ENCODE results near the gene CYP21A2. TPM values are rescaled to one million over a fixed set of nuclear protein-coding genes. Genes with fewer than 3 reads are reported as not detected.

Gene CYP21A2
- total RNA-seq, 2 donors from 2014 or later: 0.59 to 2.7 TPM

DNA sequence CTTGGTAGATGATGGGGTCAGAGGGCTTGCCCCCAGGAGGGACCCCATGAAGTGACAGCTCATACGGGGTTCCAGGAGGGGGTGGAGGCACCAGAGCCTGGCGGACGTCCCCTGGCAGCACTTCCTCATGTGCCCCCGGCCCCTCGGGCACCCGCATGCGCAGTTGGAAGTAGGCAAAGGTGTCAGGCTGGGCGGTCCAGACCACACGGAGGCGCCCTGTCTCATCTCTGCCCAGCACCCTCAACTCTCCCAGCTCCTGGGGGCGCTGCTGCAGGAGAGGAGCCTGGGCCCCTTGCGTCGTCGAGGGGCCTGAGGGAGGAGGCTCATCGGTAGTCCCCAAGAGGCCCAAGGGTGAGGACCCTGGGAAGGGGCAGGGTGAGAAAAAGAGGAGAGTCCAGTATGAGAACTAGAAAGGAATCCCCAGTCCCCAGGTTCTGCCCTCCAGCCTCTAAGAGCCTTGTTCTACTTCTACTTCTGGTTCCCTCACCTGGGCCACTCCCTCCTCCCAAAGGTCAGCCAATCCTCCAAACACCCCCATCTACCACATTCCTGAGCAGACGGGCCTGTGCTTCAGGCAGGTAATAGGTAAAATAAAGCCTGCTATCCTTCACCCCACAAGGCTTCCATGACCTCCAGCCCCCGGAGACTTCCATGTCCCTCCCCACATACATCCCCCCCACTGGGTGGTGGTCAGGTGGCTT, 47.7 kb downstream of the CYP21A2 start:
- no peak for DNase-seq (ENCODE audit: low spot score)
- intact Hi-C loops (cut with DNase I): no loop called here
- TF ChIP-seq CTCF (IDR thresholded peaks at IDR 0.05) (no peak), POLR2AphosphoS5 (IDR thresholded peaks at IDR 0.05) (no peak), POLR2A (IDR thresholded peaks at IDR 0.05) (no peak)
- Histone ChIP-seq H3K36me3 (no peaks in the 10 kb centered on the region), H3K4me1 (replicated peaks) (no peaks in the 10 kb centered on the region), H3K27ac (no peak overlapping the region), H3K4me3 (no peak overlapping the region), H3K9me3 (no peaks in the 10 kb centered on the region), H3K27me3 (replicated peaks; ENCODE audit: insufficient read depth) (no peaks in the 10 kb centered on the region)
- WGBS: 84% methylated on average over 17 of the region's 17 CpGs

- Histone ChIP-seq H3K27me3 (replicated peaks; ENCODE audit: insufficient read depth) (no peaks in the 10 kb centered on the region), H3K9me3 (no peaks in the 10 kb centered on the region), H3K4me1 (replicated peaks) (no peaks in the 10 kb centered on the region), H3K4me3 (peak overlapping the region in 1 of 2 donors; percentile 7), H3K36me3 (no peaks in the 10 kb centered on the region), H3K27ac (peak overlapping the region in 1 of 2 donors; percentile 42)
- peak in 1 of 4 experiments; percentile 4 for TF ChIP-seq CTCF (IDR thresholded peaks at IDR 0.05)
- TF ChIP-seq POLR2A (IDR thresholded peaks at IDR 0.05): no peak
- TF ChIP-seq POLR2AphosphoS5 (IDR thresholded peaks at IDR 0.05): no peak
- no peak for DNase-seq (ENCODE audit: low spot score)
- 48% methylated on average over 17 of the region's 45 CpGs for WGBS
- intact Hi-C loops (cut with DNase I): loop anchor here (1.0 kb wide), 1 partner anchor 26 kb away; no protein-coding TSS in a partner anchor
Measured at GRCh38 chr6:32086661-32087573, 48.7 kb downstream of the CYP21A2 start.

DNA sequence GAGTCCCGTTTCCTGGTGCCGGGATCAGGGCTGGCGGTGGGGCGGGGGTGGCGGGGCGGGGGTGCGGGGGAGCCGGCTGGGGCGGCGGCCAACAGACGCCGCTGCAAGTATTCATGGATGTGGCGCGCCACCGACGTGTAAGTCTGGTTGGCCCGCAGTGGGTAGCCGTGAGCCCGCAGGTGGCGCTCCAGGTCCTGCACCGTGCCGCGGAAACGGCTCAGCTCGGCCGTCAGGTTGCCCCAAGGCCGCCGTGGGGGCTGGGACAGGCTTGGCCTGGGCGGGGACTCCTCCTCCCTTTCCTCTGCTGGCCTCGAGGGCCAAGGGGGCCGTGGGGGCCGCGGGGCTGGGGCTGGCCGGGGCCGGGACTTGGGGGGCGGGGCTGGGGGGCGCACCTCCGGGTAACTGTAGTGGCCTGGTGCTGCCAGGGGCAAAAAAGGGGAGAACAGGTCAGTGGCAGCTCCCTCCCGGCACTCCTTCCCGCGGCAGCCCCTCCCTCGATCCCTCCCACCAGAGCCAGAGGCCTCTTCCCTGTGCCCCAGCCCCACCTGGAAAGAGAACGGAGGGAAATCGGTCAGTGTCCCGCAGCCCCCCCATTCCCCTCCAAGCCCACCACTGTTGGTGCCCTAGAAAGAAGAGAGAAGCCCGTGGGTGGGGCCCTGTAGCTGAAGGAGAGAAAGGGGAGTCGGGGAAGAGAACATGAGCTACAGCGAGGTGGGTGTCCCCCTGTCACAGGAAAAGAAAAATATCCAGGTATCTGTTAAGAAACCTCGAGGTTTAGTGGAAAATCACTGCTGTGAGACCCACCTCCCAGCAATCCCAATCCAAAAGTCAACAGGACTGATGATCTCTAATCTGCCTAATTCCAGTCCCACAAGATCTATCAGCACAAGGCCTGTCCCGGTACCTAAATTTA, 49.6 kb downstream of the CYP21A2 start:
- intact Hi-C loops (cut with DNase I): loop anchor here (1.0 kb wide), 1 partner anchor 25 kb away; no protein-coding TSS in a partner anchor
- WGBS: 19% methylated on average over 28 of the region's 50 CpGs
- H3K4me1 ChIP-seq (replicated peaks): no peaks in the 10 kb centered on the region
- peak; percentile 73 for DNase-seq (ENCODE audit: low spot score)
- peak overlapping the region in 1 of 2 donors; percentile 7 for H3K4me3 ChIP-seq
- H3K36me3 ChIP-seq: no peaks in the 10 kb centered on the region
- H3K27me3 ChIP-seq (replicated peaks; ENCODE audit: insufficient read depth): no peaks in the 10 kb centered on the region
- H3K27ac ChIP-seq: peak overlapping the region; percentile 59 to 63
- TF ChIP-seq CTCF (IDR thresholded peaks at IDR 0.05) (peak; percentile 36 to 78 (median 59)), POLR2AphosphoS5 (IDR thresholded peaks at IDR 0.05) (peak; percentile 48), POLR2A (IDR thresholded peaks at IDR 0.05) (no peak)
- no peaks in the 10 kb centered on the region for H3K9me3 ChIP-seq

GRCh38 chr6:32088487-32089049, 50.4 kb downstream of the CYP21A2 start:
- intact Hi-C loops (cut with DNase I): no loop called here
- DNase-seq (ENCODE audit: low spot score): no peak
- H3K27ac ChIP-seq: peak overlapping the region in 1 of 2 donors; percentile 63
- no peak overlapping the region for H3K4me3 ChIP-seq
- H3K9me3 ChIP-seq: no peaks in the 10 kb centered on the region
- WGBS: 97% methylated on average over 14 of the region's 14 CpGs
- TF ChIP-seq POLR2A (IDR thresholded peaks at IDR 0.05) (no peak), POLR2AphosphoS5 (IDR thresholded peaks at IDR 0.05) (no peak), CTCF (IDR thresholded peaks at IDR 0.05) (no peak)
- H3K27me3 ChIP-seq (replicated peaks; ENCODE audit: insufficient read depth): no peaks in the 10 kb centered on the region
- no peaks in the 10 kb centered on the region for H3K36me3 ChIP-seq
- no peaks in the 10 kb centered on the region for H3K4me1 ChIP-seq (replicated peaks)

Measured in prostate gland (tissue), 2 donors.